ENCODE measurements around the gene LSR. TPM values are rescaled to one million over a fixed set of nuclear protein-coding genes. Genes with fewer than 3 reads are reported as not detected.

Gene LSR
- total RNA-seq, 3 donors from 2014 or later (not counting 1 experiment from before 2014, with no cell fraction given), result 3.4 to 6.9 (median 6.7) TPM

GRCh38 chr19:35276706-35277281 lies 28.0 kb downstream of the LSR start:
- Mint-ChIP-seq H3K4me1 (peaks cover 5 to 30% of the 10 kb centered on the region in 2 donors), H3K36me3 (peaks cover 7% of the 10 kb centered on the region), H3K9me3 (no peaks in the 10 kb centered on the region), H3K27me3 (ENCODE audit: low read depth in 2 of 2) (no peaks in the 10 kb centered on the region), H3K27ac (no peak overlapping the region), H3K4me3 (no peak overlapping the region)
- Histone ChIP-seq H3K36me3 (ENCODE audit: control insufficient read depth, insufficient read depth, low read length) (peaks cover 55% of the 10 kb centered on the region), H3K27me3 (ENCODE audit: control insufficient read depth, insufficient read depth, low read length) (no peaks in the 10 kb centered on the region), H3K4me1 (ENCODE audit: control insufficient read depth, insufficient read depth, low read length) (peaks cover 15% of the 10 kb centered on the region), H3K9me3 (ENCODE audit: control insufficient read depth, insufficient read depth, low read length) (no peaks in the 10 kb centered on the region), H3K27ac (ENCODE audit: low read length) (no peak overlapping the region), H3K4me3 (ENCODE audit: low read length) (no peak overlapping the region)
- ATAC-seq (no peak), DNase-seq (no peak)
- TF ChIP-seq, protein P1, sequence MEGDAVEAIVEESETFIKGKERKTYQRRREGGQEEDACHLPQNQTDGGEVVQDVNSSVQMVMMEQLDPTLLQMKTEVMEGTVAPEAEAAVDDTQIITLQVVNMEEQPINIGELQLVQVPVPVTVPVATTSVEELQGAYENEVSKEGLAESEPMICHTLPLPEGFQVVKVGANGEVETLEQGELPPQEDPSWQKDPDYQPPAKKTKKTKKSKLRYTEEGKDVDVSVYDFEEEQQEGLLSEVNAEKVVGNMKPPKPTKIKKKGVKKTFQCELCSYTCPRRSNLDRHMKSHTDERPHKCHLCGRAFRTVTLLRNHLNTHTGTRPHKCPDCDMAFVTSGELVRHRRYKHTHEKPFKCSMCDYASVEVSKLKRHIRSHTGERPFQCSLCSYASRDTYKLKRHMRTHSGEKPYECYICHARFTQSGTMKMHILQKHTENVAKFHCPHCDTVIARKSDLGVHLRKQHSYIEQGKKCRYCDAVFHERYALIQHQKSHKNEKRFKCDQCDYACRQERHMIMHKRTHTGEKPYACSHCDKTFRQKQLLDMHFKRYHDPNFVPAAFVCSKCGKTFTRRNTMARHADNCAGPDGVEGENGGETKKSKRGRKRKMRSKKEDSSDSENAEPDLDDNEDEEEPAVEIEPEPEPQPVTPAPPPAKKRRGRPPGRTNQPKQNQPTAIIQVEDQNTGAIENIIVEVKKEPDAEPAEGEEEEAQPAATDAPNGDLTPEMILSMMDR (IDR thresholded peaks at IDR 0.05), result no peak
- intact Hi-C loops (cut with micrococcal nuclease), result no loop called here
- 94% methylated on average over 28 of the region's 28 CpGs for WGBS (ENCODE audit: insufficient coverage)

- no peak overlapping the region for H3K27ac Mint-ChIP-seq
- peaks cover 5 to 16% of the 10 kb centered on the region in 2 donors for H3K4me1 Mint-ChIP-seq
- Histone ChIP-seq H3K4me3 (ENCODE audit: low read length) (no peak overlapping the region), H3K27me3 (ENCODE audit: control insufficient read depth, insufficient read depth, low read length) (no peaks in the 10 kb centered on the region), H3K9me3 (ENCODE audit: control insufficient read depth, insufficient read depth, low read length) (no peaks in the 10 kb centered on the region), H3K4me1 (ENCODE audit: control insufficient read depth, insufficient read depth, low read length) (peaks cover 10% of the 10 kb centered on the region), H3K36me3 (ENCODE audit: control insufficient read depth, insufficient read depth, low read length) (peaks cover 41% of the 10 kb centered on the region), H3K27ac (ENCODE audit: low read length) (no peak overlapping the region)
- H3K36me3 Mint-ChIP-seq, result peaks cover 7% of the 10 kb centered on the region
- H3K4me3 Mint-ChIP-seq, result no peak overlapping the region
- no peaks in the 10 kb centered on the region for H3K9me3 Mint-ChIP-seq
- WGBS (ENCODE audit: insufficient coverage), result 96% methylated on average over 45 of the region's 45 CpGs
- intact Hi-C loops (cut with micrococcal nuclease), result no loop called here
- TF ChIP-seq, protein P1 (IDR thresholded peaks at IDR 0.05), result no peak
- no peak for ATAC-seq
- DNase-seq, result no peak
- peaks cover 8 to 13% of the 10 kb centered on the region in 2 donors for H3K27me3 Mint-ChIP-seq (ENCODE audit: low read depth in 2 of 2)
These were observed 29.9 kb downstream of the LSR start for GRCh38 chr19:35278578-35279284.

DNA sequence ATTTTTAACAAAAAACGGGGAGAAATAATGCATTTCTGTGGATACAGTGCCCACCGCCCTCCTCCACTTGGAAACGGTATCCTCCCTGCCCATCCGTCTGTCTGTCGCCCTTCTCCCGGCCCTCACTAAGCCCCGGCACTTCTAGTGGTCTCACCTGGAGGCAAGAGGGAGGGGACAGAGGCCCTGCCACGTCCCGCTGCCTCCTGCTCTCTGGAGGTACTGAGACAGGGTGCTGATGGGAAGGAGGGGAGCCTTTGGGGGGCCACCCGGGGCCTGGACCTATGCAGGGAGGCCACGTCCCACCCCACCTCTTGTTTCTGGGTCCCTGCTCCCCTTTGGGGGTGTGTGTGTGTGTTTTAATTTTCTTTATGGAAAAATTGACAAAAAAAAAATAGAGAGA lies 30.6 kb downstream of the LSR start:
- H3K36me3 Mint-ChIP-seq, result peaks cover 7% of the 10 kb centered on the region
- no peaks in the 10 kb centered on the region for H3K9me3 ChIP-seq (ENCODE audit: control insufficient read depth, insufficient read depth, low read length)
- H3K4me3 Mint-ChIP-seq, result no peak overlapping the region
- H3K27me3 Mint-ChIP-seq (ENCODE audit: low read depth in 2 of 2), result peaks cover 8 to 17% of the 10 kb centered on the region in 2 donors
- no peak for ATAC-seq
- no peak for DNase-seq
- WGBS (ENCODE audit: insufficient coverage), result 92% methylated on average over 11 of the region's 11 CpGs
- TF ChIP-seq, protein P1 (IDR thresholded peaks at IDR 0.05), result no peak
- H3K4me1 Mint-ChIP-seq, result peaks cover 1 to 10% of the 10 kb centered on the region in 2 donors
- no peak overlapping the region for H3K4me3 ChIP-seq (ENCODE audit: low read length)
- H3K4me1 ChIP-seq (ENCODE audit: control insufficient read depth, insufficient read depth, low read length), result peaks cover 10% of the 10 kb centered on the region
- intact Hi-C loops (cut with micrococcal nuclease), result no loop called here
- no peaks in the 10 kb centered on the region for H3K27me3 ChIP-seq (ENCODE audit: control insufficient read depth, insufficient read depth, low read length)
- no peak overlapping the region for H3K27ac ChIP-seq (ENCODE audit: low read length)
- H3K9me3 Mint-ChIP-seq, result no peaks in the 10 kb centered on the region
- peaks cover 35% of the 10 kb centered on the region for H3K36me3 ChIP-seq (ENCODE audit: control insufficient read depth, insufficient read depth, low read length)
- H3K27ac Mint-ChIP-seq, result no peak overlapping the region

Measured in natural killer cell (primary cell).